ENCODE measurements around the gene ZSWIM8. TPM values are rescaled to one million over a fixed set of nuclear protein-coding genes. Genes with fewer than 3 reads are reported as not detected.

ZSWIM8 gene
- total RNA-seq, 4 donors from 2014 or later: 48.4 to 121 (median 101) TPM

DNA sequence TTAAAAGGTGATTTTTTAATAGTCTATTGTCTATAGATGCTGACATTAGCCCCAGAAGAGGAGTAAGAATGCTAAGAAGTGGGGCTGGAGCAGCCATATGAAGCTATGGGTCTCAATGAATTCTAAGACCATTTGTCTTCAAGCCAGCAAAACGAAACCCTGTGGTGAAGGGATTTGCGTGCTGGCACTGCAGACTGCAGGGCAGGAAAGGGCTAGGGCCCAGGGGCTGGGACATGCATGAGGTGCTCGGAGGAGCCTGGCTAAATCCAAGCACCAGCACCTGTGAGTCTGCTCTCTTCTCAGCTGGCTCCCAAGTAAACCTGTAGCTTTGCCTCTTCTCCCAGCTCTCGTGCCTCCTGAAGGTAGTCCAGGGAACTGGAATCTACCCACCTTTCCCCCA, 27.3 kb downstream of the ZSWIM8 start:
- no peaks in the 10 kb centered on the region for H3K27me3 ChIP-seq
- no peaks in the 10 kb centered on the region for H3K9me3 ChIP-seq
- H3K4me3 ChIP-seq: no peak overlapping the region
- peaks cover 0 to 72% of the 10 kb centered on the region in 2 donors for H3K36me3 ChIP-seq
- H3K4me1 ChIP-seq: peaks cover 0 to 35% (median 14%) of the 10 kb centered on the region in 3 donors
- H3K27ac ChIP-seq: peak overlapping the region in 3 of 4 donors; percentile 84 to 95 (median 93)
- TF ChIP-seq, protein P1, sequence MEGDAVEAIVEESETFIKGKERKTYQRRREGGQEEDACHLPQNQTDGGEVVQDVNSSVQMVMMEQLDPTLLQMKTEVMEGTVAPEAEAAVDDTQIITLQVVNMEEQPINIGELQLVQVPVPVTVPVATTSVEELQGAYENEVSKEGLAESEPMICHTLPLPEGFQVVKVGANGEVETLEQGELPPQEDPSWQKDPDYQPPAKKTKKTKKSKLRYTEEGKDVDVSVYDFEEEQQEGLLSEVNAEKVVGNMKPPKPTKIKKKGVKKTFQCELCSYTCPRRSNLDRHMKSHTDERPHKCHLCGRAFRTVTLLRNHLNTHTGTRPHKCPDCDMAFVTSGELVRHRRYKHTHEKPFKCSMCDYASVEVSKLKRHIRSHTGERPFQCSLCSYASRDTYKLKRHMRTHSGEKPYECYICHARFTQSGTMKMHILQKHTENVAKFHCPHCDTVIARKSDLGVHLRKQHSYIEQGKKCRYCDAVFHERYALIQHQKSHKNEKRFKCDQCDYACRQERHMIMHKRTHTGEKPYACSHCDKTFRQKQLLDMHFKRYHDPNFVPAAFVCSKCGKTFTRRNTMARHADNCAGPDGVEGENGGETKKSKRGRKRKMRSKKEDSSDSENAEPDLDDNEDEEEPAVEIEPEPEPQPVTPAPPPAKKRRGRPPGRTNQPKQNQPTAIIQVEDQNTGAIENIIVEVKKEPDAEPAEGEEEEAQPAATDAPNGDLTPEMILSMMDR (IDR thresholded peaks at IDR 0.05): no peak
- TF ChIP-seq POLR2A (IDR thresholded peaks at IDR 0.05) (no peak), POLR2AphosphoS5 (IDR thresholded peaks at IDR 0.05) (no peak), EP300 (IDR thresholded peaks at IDR 0.05) (no peak)
- WGBS, 2 donors (ENCODE audit: low coverage in 1 of 2): 69 to 90% methylated on average over 3 to 4 of the region's 4 CpGs
- ATAC-seq: no peak

- Histone ChIP-seq H3K36me3 (peaks cover 0 to 72% of the 10 kb centered on the region in 2 donors), H3K4me1 (peaks cover 0 to 37% (median 14%) of the 10 kb centered on the region in 3 donors), H3K27me3 (no peaks in the 10 kb centered on the region), H3K4me3 (no peak overlapping the region), H3K27ac (peak overlapping the region in 2 of 4 donors; percentile 14 to 35), H3K9me3 (no peaks in the 10 kb centered on the region)
- WGBS, 2 donors (ENCODE audit: low coverage in 1 of 2): 85% methylated on average over 7 of the region's 7 CpGs; no CpG with 5 or more reads in 1 of the 2 donors
- TF ChIP-seq, protein P1 (IDR thresholded peaks at IDR 0.05): no peak
- TF ChIP-seq POLR2AphosphoS5 (IDR thresholded peaks at IDR 0.05) (no peak), POLR2A (IDR thresholded peaks at IDR 0.05) (no peak), EP300 (IDR thresholded peaks at IDR 0.05) (no peak)
- no peak for ATAC-seq
Measured at GRCh38 chr10:73813333-73813732, 27.9 kb downstream of the ZSWIM8 start.

GRCh38 chr10:73814276-73814895, 29.0 kb downstream of the ZSWIM8 start:
- H3K27ac ChIP-seq: peak overlapping the region in 1 of 4 donors; percentile 9
- no peak for ATAC-seq
- H3K4me3 ChIP-seq: no peak overlapping the region
- 86 to 95% methylated on average over 4 to 5 of the region's 13 CpGs for WGBS, 2 donors (ENCODE audit: low coverage in 1 of 2)
- H3K9me3 ChIP-seq: no peaks in the 10 kb centered on the region
- TF ChIP-seq POLR2AphosphoS5 (IDR thresholded peaks at IDR 0.05) (no peak), EP300 (IDR thresholded peaks at IDR 0.05) (no peak), POLR2A (IDR thresholded peaks at IDR 0.05) (no peak)
- TF ChIP-seq, protein P1 (IDR thresholded peaks at IDR 0.05): no peak
- peaks cover 0 to 36% (median 11%) of the 10 kb centered on the region in 3 donors for H3K4me1 ChIP-seq
- peaks cover 0 to 76% of the 10 kb centered on the region in 2 donors for H3K36me3 ChIP-seq
- H3K27me3 ChIP-seq: no peaks in the 10 kb centered on the region

GRCh38 chr10:73814896-73815718, 29.7 kb downstream of the ZSWIM8 start:
- ATAC-seq: no peak
- Histone ChIP-seq H3K9me3 (no peaks in the 10 kb centered on the region), H3K27me3 (no peaks in the 10 kb centered on the region), H3K27ac (peak overlapping the region in 2 of 4 donors; percentile 9 to 61), H3K4me1 (peaks cover 0 to 36% (median 4%) of the 10 kb centered on the region in 3 donors), H3K4me3 (no peak overlapping the region), H3K36me3 (peaks cover 0 to 77% of the 10 kb centered on the region in 2 donors)
- 76 to 100% methylated on average over 1 to 17 of the region's 22 CpGs for WGBS, 2 donors (ENCODE audit: low coverage in 1 of 2)
- TF ChIP-seq, protein P1 (IDR thresholded peaks at IDR 0.05): peak in 1 of 4 experiments; percentile 35
- TF ChIP-seq POLR2AphosphoS5 (IDR thresholded peaks at IDR 0.05) (no peak), POLR2A (IDR thresholded peaks at IDR 0.05) (no peak), EP300 (IDR thresholded peaks at IDR 0.05) (no peak)
